Peyer's patch (tissue), 4 donors: Measurements from ENCODE around the gene CC2D2A.

ENCODE experiments used
- CTCF ChIP-seq, 6 experiments: fragments of 450-650 bp in 4 of 6; fragments of 200-600 bp in 2 of 6; sonication (generic) in 1 of 6; IDR thresholded peaks; one replicate each; pipeline ENCODE4 v1.5.1; 2017 to 2019; ENCODE audit warnings: antibody characterized with exemption in 6 of 6, mild to moderate bottlenecking in 3 of 6, moderate library complexity in 1 of 6
- POLR2A ChIP-seq, 2 donors: fragments of 450-650 bp; IDR thresholded peaks; one replicate each; pipeline ENCODE4 v1.5.1; 2017; ENCODE audit warnings: antibody characterized with exemption in 2 of 2, mild to moderate bottlenecking in 2 of 2, moderate library complexity in 2 of 2

- TF ChIP-seq CTCF (IDR thresholded peaks at IDR 0.05): no peak
- no peak for TF ChIP-seq POLR2A (IDR thresholded peaks at IDR 0.05)
Observed at GRCh38 chr4:15481961-15482745, 12.5 kb downstream of the CC2D2A start.
